NCI-H1092 (cell line): ENCODE data around the gene C1QTNF5.

ENCODE experiments used
- DNase-seq: peaks from one replicate; lab custom pipeline; 2025; lab: John Stamatoyannopoulos, UW

Gene C1QTNF5

GRCh38 chr11:119338318-119338890, 2.3 kb downstream of the C1QTNF5 start:
- DNase-seq = peak; percentile 61

- no peak for DNase-seq
These were observed 2.9 kb downstream of the C1QTNF5 start for GRCh38 chr11:119337581-119338317.

- no peak for DNase-seq
These were observed 3.8 kb downstream of the C1QTNF5 start for GRCh38 chr11:119336744-119337469.

GRCh38 chr11:119335655-119336543, 4.8 kb downstream of the C1QTNF5 start:
- no peak for DNase-seq

- no peak for DNase-seq
These were observed 5.5 kb downstream of the C1QTNF5 start for GRCh38 chr11:119335091-119335654.

GRCh38 chr11:119334174-119334930, 6.3 kb downstream of the C1QTNF5 start, which contains the start of gene RNF26:
Gene RNF26 (plus strand): TSS chr11:119334527. CDS start chr11:119335123, 596 bp downstream.
- peak; percentile 100 for DNase-seq

- DNase-seq = no peak
These were observed 8.4 kb downstream of the C1QTNF5 start for GRCh38 chr11:119332111-119332765.

- DNase-seq = no peak
These were observed 10.4 kb downstream of the C1QTNF5 start for GRCh38 chr11:119330237-119330636.

GRCh38 chr11:119329320-119329719, 11.4 kb downstream of the C1QTNF5 start:
- DNase-seq = no peak

GRCh38 chr11:119324189-119324588, 16.5 kb downstream of the C1QTNF5 start:
- DNase-seq = no peak

- DNase-seq = peak; percentile 67
These were observed 17.1 kb downstream of the C1QTNF5 start for GRCh38 chr11:119323532-119324033.

- DNase-seq = no peak
These were observed 17.7 kb downstream of the C1QTNF5 start for GRCh38 chr11:119322921-119323531.

- DNase-seq = no peak
These were observed 18.3 kb downstream of the C1QTNF5 start for GRCh38 chr11:119322360-119322739.

- no peak for DNase-seq
These were observed 19.7 kb downstream of the C1QTNF5 start for GRCh38 chr11:119320776-119321524.

- DNase-seq = no peak
These were observed 20.4 kb downstream of the C1QTNF5 start for GRCh38 chr11:119320240-119320775.

GRCh38 chr11:119319700-119320239, 20.9 kb downstream of the C1QTNF5 start:
- DNase-seq = no peak

- DNase-seq = no peak
These were observed 21.5 kb downstream of the C1QTNF5 start for GRCh38 chr11:119319136-119319699.
